DMS 273 (cell line): ENCODE data around the gene ANKRD1.
"Not testable (repeated sequence)": the region's sequence is repeated elsewhere in the genome, so short reads cannot be mapped to it uniquely, and the experiment has no call there.

Experiments used
- DNase-seq: peaks from one replicate; lab custom pipeline; 2025; ENCODE audit not compliant: unreplicated experiment; lab: John Stamatoyannopoulos, UW

The ANKRD1 gene

DNA sequence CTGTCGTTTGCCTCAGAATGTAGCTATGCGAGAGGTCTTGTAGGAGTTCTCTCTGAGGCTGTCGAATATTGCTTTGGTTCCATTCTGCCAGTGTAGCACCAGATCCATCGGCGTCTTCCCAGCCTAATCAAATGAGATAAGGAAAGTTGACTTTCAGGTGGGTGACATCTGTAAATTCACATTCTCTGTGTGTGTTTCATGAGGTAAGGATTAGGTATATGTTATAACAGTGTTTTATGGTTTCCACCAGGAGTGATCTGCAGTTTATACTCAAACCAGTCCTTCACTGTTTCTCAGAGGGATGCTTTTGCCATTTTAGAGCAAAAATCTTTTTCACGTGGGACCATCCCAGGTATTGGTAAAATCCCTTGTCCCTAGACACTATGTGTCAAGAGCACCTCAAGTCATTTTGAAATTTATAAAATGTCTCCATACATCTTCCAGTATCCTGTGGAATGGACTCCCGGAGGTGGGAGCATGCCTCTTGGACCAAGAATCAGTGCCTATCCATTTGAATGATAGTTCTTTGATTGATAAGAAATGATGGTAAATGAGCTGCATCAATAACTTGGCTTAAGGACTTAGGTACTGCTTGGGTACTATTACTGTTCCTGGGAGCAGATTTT lies 7.9 kb downstream of the ANKRD1 start:
- no peak for DNase-seq

DNA sequence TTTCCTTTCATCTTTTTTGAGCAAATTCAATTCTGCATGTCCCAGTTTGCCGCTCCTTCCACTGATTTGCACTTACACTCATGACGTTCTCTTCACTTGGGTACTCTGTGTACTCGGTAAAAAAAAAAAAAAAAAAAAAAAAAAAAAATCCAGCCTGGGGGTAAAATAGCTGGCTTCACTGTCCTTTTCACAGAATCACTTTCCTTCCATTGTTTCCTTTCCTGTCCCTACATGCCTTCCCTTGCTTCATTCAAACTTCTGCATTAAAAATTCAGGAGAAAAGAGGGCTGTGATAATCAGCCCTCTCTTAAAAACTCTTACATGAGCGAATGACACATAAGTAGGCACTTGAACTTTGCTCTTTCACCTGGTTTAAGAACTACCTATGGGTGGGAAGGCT lies 8.7 kb downstream of the ANKRD1 start:
- DNase-seq = no peak

DNA sequence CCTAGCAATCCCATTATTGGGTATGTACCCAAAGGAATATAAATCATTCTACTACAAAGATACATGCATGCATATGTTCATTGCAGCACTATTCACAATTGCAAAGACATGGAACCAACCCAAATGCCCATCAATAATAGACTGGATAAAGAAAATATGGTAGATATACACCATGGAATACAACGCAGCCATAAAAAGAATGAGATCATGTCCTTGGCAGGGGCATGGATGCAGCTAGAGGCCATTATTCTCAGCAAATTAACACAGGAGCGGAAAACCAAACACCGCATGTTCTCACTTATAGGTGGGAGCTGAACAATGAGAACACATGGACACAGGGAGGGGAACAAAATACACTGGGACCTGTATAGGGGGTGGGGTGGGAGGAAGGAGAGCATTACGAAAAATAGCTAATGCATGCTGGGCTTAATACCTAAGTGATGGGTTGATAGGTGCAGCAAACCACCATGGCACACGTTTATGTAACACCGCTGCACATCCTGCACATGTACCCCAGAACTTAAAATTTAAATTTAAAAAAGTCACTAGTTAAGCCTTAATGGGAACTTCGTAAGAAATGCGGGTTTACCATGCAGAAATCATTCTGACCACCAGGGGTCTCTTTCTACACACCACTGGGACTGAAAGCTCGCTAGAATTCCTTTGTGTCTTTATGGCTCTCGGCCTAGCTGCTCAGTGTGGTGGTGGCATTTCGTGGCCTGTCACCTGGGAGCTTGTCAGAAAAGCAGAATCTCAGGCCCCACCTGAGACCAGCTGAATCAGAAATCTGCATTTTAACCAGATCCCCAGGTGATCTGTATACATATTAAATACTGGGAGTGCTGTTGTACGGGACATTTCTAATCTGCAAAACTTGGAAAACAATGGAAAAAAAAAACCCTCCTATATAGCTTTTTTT lies 9.5 kb downstream of the ANKRD1 start:
- peak; percentile 80 for DNase-seq

DNA sequence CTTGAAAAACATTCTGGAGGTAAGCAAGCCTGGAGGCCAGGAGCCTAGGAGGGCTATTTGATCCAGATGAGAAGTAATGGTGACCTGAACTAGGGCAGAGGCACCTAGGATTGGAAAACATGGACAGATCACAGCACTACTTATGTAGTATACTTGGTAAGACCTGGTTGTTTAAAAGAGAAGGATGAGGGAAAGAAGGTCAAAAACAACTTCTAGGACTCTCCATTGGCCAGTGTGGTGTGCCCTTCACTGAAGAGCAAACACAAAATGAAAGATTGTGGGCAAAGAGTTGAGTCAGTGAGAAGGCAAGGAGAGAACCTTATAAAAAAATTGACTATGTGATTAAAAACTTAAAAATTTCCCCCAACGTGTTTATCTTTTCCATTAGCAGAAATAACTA lies 14.3 kb downstream of the ANKRD1 start:
- no peak for DNase-seq

DNA sequence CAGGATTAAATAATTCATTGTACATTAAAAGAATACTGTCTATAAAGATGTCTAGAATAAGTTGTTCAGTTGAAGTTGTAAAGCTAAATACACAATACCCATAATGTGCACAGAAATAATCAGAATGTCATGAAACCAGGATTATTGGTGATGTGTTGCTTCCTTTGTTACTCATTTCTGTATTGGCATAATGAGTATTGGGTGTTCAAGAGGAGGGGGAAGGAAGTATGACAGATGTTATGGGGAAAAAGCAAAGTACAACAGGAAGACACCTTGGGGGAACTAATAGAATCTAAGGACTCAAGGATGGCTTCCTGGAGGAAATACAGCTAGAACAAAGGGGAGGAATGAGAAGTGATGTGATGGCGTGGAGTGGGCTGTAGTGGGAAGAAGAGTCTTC lies 15.0 kb downstream of the ANKRD1 start:
- no peak for DNase-seq

DNA sequence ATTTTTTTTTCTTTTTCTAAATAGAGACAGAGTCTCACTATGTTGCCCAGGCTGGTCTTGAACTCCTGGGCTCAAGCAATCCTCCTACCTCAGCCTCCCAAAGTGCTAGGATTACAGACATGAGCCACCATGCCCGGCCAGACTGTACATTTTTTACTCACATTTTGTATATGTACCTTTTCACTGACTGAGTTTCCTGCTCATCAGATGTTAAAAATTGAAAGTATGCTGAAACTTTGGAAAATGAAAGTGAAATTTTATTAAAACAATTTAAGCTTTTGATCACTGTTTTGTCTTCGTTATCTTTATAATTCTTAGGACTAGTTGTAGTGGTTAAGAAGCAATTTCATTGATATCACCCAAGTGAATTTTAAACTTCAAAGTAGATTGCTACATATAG lies 24.0 kb downstream of the ANKRD1 start:
- not testable (repeated sequence) for DNase-seq

DNA sequence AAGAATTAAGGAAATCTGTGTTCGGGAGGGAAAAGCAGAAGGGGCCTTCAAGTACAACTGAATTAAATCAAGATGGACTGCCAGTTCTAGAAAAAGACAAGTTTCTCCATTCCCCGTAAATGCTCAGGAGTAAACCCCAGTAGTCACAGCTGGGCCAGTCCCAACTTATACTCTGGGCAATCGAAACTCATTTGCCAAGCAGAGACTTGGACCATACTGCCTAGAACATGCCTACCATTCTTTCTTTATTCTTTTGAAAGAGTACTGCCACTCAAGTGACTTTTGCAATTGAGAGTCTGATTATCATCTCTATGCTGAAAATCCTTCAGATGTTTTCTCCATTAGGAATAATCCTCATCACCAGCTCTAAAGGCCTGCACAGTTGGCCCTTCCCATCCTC lies 27.7 kb downstream of the ANKRD1 start:
- DNase-seq = no peak

DNA sequence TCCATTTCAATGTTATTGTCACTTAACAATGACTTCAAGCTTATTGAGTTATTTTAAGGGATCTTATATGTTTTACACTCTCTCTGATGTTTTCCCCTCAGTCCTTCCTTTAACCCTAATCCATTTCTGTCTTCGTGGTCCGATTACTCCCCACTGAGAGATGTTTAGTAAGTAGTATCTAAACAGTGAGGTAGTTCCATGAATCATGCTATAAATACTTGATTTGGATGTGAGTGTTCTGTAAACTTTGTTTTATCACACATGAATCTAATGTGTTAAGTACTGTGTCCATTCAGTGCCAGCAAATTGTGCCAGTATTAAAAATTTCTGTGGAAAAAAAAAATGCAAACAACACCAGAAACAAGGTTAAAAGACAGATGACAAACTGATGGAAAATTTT lies 30.5 kb downstream of the ANKRD1 start:
- DNase-seq = no peak

DNA sequence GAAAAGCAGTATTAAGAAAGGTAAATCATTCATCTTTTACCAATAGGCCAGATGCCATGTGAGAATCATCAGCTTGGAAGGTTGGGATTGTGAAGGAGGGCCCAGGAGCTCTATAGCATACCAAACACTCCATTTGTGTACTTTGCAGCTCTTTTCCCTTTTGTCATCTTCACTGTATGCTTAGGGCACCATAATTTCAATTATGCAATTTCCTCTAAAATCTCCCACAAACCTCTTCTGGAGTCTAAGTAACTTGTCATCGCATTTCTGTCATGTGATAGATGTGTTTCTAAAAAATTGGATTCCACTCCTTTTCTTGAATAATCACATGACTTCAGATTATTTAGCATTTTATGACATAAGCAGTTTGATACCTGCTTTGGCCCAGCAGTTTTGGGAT lies 31.3 kb downstream of the ANKRD1 start:
- DNase-seq = no peak

DNA sequence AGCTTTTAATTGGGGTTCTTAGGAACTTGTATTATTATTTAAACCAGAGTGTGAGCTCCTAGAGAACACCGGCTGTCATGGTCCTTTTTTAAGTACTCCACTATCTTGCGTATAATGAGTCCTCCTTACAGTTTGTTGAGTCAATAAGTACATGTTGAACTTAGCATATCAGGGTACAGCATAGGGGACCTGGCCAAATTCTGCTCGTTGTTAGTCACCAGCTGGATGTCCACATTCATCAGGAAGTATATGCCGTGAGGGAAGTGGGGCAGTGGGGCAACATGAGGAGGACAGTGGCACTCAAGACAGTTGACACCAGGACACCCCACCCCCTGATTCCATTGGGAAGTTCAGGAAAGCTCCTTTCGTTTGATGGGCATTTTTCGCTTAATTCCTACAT lies 32.5 kb downstream of the ANKRD1 start:
- no peak for DNase-seq

DNA sequence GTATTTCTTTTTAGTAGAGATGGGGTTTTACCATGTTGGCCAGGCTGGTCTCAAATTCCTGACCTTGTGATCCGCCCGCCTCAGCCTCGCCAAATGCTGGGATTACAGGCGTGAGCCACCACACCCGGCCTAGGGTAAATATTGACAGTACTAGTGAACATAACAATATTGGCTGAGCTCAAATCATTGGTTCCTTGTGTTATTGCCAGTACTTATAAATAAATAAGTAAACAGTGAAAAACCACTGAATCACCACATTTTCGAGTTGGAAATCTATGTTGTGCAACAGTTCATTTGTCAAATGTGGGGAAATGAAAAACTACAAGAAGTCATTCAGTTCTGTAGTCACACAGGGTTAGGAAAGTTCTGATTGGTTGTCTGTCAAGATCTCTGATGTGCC lies 33.3 kb downstream of the ANKRD1 start:
- no peak for DNase-seq

DNA sequence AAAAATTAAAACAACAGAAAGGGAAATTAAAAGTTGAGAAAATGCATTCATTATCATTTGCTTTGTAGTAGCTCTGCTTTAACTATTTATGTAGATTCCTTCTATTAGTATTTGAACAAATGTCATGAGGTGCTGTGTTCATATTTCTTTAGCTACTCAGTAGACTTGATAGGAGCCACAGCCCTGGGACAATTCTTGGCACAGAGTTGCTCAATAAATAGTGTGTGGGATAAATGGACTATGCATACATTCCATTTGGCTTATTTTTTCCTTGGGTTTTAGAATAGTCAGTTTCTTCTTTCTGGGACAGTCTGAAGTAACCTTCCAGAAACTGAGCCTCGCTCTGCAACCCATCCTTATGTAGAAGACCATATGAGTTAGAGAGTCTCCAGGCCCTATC lies 35.7 kb downstream of the ANKRD1 start:
- no peak for DNase-seq

DNA sequence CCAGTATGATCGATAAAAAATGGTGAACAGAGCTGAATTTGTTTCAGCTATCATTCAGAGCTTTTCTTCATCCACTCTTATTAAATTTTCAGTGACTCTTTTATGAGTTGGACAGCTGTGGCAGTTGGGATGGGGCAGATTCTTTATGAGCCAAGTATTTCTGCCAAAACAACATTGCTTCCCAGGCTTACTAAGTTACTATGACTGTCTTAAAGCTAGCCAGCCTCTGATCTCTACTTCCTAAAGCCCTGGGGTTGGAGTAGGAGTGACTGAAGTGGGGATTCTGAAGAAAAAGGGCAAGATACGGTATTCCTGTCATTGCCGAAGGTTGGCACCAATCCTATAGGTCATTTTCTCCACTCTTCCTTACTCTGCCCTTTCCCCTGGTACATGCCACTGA lies 36.5 kb downstream of the ANKRD1 start:
- no peak for DNase-seq

DNA sequence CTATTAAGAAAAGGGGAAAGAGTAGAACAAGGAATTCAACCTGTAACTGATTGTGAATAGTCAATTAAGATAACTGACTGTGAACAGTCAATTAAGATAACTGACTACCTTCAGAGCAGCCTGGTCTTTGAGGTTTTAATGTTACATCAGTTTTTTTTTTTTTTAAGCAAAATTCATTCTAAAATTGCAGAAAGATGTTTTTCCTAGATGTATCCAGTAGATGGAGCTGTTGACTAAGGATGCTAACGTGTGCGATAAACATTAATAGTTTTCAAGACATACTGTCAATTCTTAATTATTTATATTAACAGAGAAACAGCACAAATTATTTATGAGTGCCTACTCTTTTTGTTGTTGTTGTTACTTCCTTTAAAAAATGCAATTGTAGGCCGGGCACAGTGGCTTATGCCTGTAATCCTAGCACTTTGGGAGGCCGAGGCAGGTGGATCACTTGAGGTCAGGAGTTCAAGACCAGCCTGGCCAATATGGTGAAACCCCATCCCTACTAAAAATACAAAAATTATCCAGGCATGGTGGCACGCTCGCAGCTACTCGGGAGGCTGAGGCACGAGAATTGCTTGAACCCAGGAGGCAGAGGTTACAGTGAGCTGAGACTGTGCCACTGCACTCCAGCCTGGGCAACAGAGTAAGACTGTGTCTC lies 40.7 kb downstream of the ANKRD1 start:
- peak; percentile 35 for DNase-seq

DNA sequence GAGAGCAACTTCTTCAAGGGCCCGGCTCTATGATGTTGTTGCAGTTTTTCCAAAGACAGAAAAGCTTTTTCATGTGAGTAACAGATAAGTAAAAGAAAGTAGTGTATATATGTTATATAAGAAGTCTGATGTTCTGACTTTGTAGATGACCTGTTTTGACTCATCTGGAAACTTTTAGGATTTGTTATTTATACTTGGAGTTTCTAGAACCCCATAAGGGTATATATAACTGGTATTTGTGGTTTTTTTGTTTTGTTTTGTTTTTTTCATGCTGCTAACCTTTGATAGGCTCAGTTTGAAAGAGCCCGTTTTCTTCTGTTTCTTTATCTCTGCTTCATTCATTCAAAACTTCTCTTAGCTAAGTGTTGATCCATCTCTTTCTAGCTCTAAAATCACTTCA lies 41.8 kb downstream of the ANKRD1 start:
- DNase-seq = no peak

DNA sequence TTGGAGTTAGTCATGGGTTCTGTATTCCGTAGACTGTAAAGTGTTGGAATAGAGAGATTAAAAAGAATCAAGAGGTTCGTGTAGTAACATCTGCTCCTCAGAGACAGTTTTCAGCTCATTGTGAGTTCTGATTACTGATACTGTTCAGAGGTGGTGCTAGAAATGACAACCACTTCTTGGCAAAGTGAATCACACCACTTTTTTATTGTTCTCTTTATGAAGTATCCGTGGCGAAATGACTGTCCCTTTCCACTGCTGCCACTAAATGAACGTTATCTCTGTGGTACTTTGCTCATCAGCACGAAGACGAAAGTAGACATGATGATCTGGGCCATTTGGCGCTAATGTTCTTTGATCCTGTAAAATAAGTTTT lies 48.3 kb downstream of the ANKRD1 start:
- no peak for DNase-seq

DNA sequence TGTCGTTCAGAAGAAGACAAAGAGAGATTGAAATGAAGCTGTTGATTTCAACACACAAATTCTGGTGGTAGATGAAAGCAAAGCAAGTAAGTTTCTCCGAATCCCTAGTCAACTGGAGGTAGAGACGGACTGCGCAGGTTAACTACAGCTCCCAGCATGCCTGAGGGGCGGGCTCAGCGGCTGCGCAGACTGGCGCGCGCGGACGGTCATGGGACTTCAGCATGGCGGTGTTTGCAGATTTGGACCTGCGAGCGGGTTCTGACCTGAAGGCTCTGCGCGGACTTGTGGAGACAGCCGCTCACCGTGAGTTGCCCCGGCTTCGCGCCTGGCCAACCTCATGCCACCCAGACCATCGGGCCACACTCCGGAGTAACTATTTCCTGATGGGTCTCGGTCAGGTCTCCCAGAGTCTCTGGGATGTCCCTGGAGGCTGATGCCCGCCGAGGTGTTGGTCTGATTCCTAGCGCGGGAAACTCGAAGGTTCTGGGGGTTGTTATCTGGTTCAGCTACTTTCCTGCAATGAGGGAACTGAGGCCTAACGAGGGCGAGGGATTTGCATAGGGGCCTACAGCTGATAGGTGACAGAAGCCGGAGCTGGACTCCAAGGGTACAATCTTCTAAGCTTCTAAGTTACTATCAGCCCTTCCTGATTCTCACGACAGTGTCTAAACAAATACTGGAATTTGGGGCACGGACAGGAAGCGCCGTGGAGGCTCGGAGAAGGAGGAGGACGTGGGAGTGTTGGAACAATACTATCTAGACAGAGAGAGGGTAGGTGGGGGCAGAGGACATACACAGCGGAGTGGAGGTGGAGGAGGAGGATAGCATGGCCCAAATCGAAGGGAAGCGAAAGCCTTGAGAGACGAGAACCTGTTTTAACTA lies 48.9 kb downstream of the ANKRD1 start, which contains the start of gene RPP30:
Gene RPP30, plus strand, starts transcription at position 209 of the 882 bp plus-strand sequence. Its CDS starts 13 bp downstream, at position 222.
- DNase-seq = peak; percentile 85

DNA sequence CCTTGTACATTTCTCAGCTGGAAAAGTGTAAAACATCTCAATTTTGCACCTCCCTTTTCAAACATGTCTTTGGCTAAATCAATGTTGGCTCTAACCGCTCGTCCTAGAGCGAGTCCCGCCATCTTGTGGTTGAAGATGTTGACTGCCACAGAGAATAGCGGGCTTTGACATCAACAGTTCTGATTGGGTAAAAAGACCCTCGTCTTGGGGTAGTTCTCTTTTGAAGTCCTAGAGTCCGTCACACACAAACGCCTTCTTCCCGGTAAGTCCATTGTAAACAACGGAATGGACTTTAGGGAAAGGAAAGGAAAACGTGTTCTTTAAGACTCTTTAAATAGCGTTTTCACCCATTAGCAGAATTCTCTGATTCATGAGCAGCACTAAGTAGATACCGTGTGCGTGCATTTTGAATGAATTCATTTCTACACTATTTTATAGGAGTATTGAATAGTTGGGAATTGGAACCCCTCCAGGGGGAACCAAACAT lies 49.6 kb downstream of the ANKRD1 start:
- DNase-seq = peak; percentile 59

DNA sequence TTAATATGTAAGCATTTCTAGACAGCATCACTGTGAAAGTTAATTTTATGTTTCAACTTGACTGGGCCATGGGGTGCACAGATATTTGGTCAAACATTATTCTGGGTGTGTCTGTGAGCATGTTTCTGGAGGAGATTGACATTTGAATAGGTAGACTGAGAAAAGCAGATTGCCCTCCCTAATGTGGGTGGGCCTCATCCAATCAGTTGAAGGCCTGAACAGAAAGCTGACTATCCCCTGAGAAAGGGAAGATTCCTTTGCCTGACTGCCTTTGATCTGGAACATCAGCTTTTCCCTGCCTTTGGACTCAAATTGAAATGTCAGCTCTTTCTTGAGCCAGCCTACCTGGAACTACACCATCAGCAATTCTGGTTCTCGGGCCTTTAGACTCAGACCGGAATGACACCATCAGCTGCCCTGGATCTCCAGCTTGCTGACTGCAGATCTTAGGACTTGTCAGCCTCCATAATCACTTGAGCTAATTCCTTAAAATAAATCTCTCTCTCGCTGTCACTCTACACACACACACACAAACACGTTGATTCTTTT lies 54.8 kb downstream of the ANKRD1 start:
- DNase-seq = no peak

DNA sequence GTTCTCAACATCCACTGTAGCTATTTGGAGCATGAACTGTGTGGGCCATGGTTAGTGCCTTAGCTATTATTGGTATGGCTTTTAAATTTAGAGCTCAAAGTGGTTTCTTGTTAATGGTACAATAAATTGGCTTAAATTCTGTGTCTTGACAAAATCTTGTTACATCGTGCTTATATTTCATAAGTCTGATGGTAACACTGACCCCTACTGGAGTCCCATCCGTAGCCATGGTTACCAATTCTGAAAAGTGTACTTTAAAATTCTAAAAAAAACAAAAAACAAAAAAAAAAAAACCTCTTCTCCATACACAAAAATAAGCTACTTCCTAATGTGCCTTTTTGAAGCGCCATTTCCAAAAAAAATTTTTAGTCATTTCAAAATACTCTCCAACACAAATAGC lies 55.5 kb downstream of the ANKRD1 start:
- DNase-seq = peak; percentile 17
